GM19438 (cell line): Measurements from ENCODE around the gene SH3GL2.

ENCODE experiments used
- ATAC-seq: cut with Tn5 transposase; IDR thresholded peaks from one replicate; pipeline ENCODE4 v1.9.1; 2021; ENCODE audit warnings: low read depth; ENCODE audit not compliant: unreplicated experiment

The SH3GL2 gene

DNA sequence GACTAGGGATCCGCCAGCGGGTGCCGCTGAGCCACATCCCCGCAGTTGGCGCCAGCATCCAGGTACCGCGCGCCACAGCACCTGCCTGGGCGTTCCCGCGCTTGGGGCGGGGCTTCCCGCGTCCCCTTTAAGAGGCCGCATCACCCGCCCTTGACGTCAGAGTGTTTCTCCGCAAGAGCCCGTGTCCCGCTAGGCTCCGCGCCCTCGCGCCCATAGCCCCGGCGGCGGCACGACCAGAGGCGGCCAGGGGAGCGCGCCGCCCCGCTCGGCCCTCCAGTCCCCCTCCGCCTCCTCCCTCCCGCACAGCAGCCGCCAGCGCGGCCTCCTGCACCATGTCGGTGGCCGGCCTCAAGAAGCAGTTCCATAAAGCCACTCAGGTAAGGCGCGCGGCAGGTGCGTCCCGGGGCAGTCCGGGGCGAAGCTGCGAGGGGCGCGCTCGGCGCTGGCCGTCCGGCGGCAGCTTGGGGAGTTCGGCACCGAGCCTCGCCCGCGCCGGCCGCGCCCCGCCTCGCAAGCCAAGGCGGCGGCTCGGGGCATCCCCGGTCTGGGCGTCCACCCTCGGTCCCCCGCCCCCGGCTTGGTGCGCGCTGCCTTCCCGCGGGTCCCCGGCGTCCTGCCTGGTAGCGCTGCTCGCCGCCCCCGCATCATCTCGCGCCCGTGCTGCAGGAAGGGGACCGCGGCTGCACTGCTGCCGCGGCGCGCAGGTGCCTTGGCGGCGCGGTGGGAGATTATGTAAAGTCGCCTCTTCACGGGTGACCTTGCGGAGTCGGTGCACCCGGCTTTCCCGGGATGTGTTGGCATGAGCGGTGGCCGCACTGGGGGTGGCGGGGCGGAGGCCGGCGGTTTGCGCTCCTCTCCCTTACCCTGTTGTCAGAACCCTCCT lies at the start of gene SH3GL2:
TSS of gene SH3GL2 (plus strand) at position 156 of the 883 bp plus-strand sequence.
- peak; percentile 70 for ATAC-seq

- ATAC-seq, result peak; percentile 86
These were observed 47.1 kb upstream of the SH3GL2 start for GRCh38 chr9:17531642-17532254.

DNA sequence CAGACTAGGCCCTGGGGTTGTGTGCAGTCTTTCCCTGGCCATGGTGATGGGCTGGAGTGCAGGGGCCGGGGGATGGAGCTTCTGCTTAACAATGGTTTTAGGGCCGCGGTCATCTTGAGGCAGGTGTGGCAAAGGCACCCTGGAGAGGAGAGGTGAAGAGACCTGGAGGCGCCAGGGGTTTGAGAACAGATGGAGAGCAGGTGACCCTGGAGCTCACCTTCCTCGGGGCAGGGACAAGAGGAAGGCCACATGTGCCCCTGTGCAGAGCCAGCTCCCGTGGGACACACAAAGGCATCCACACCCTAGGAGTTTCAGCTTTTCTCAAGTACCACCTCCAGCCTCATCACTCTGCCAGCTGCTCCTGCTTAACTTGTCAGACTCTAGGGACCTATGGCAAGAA lies 46.4 kb upstream of the SH3GL2 start:
- ATAC-seq, result no peak

- no peak for ATAC-seq
These were observed 43.7 kb upstream of the SH3GL2 start for GRCh38 chr9:17535176-17535575.

- no peak for ATAC-seq
These were observed 42.8 kb upstream of the SH3GL2 start for GRCh38 chr9:17536027-17536426.

GRCh38 chr9:17551023-17551422 lies 27.8 kb upstream of the SH3GL2 start:
- ATAC-seq, result no peak

GRCh38 chr9:17555362-17556054 lies 23.4 kb upstream of the SH3GL2 start:
- no peak for ATAC-seq

GRCh38 chr9:17556255-17556654 lies 22.6 kb upstream of the SH3GL2 start:
- ATAC-seq, result no peak

- ATAC-seq, result no peak
These were observed 21.9 kb upstream of the SH3GL2 start for GRCh38 chr9:17556935-17557334.

DNA sequence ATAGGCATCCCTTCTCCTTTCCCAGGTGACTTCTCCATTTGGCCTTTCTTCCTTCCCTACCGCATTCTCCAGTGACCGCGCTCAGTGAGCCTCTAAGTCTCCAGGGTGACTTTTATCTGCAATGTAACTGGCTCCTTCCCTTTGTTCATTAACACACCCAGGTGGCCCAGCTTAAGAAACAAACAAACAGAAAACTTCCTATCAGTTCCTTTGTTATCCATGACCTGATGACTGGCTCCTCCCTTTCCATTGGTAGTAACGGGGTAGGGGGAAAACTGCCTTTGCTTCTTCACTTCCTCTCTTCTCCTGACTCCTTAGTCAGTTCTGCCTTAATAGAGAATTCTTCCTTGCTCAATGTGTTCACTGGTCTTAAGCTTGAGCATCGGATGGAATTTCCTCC lies 7.0 kb upstream of the SH3GL2 start:
- no peak for ATAC-seq

DNA sequence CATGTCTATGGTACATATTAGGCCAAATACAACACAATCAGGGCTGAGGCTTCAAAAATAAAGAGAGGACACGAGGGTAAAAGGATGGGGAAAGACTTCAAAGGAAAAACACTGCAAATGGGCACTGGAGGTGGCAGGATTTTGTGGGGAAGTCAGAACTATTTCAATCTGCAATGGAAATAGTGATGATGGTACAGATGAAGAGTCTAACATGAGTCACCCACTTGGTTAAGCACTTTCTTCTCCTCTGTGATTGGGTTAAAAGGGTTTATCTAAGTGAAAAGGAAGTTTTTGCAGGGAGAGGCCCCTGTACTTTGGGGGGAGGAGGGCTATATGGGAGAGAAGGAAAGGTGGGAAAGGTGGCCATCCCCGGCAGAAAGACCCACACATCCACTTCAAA lies 4.5 kb upstream of the SH3GL2 start:
- no peak for ATAC-seq

DNA sequence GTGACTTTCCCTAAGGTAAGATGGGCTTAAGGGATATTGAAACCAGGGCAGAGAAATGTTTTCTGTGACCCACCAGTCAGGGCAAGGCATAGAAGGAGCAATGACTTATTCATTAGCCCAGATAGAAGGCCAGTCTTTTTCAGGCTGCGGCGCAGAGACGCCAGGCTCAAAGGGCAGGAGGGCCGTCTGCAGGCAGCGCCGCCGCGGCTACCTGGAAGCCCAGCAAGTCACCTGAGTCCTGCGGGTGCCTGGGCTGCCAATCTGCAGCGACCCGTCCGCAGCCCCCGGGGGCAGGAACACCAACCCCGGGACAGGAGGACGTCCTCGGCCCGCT lies 322 bp upstream of the SH3GL2 start:
- ATAC-seq, result no peak

DNA sequence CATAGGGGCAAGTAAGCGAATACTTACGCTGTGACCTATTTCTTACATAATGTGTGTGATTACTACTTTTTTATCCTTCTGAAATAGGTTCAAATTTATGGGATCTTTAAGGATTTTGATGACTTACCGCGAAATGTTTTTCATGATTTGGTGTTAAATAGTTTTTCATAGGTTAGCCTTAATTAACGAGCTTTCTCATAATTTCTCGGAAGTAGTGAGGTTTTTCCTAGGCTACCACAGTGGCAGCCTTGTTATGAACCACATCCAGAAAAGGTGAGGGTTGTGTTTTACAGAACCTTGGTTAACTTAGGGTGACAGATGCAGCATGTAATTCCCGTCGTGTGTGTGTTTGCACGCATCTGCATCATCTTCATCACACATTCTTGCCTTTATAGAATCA lies 1.3 kb downstream of the SH3GL2 start:
- ATAC-seq, result no peak

DNA sequence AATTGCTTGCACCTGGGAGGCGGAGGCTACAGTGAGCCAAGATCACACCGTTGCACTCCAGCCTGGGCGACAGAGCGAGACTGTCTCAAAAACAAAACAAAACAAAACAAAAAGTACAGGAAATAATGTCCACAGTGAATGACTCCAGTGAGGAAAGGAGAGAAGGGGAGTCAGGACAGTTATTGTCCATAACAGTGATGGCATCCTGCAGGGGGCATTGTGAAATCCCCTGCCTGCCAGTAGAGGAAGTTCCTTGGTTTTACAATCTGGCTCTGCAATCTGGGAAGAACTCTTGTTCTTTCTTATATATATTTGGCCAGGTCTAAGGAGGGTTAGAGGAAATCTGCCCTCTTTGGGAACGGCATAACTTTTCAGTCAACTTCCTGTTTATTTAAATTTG lies 8.2 kb downstream of the SH3GL2 start:
- ATAC-seq, result no peak

- no peak for ATAC-seq
These were observed 9.5 kb downstream of the SH3GL2 start for GRCh38 chr9:17588395-17588794.

GRCh38 chr9:17588941-17589340 lies 10.1 kb downstream of the SH3GL2 start:
- no peak for ATAC-seq

GRCh38 chr9:17589771-17590170 lies 10.9 kb downstream of the SH3GL2 start:
- no peak for ATAC-seq

GRCh38 chr9:17594961-17595360 lies 16.1 kb downstream of the SH3GL2 start:
- ATAC-seq, result no peak

DNA sequence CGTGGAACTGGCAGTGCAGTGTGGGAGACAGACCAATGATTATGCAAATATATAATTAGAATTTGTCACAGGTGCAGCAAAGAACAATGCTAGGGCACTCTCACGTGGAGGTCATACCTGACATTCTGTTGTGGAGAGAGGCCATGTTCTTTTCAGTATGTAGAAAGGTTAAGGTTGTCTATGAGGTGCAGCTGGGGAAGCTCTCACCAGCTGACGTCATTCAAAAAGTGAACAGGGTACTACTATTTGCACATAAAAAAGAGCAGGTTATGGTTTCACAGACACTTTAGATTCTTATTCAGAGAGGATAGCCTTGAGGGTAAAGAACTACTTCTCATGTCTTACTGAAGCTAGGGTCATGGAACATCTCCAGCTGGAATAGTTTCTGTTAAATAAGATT lies 19.1 kb downstream of the SH3GL2 start:
- no peak for ATAC-seq

DNA sequence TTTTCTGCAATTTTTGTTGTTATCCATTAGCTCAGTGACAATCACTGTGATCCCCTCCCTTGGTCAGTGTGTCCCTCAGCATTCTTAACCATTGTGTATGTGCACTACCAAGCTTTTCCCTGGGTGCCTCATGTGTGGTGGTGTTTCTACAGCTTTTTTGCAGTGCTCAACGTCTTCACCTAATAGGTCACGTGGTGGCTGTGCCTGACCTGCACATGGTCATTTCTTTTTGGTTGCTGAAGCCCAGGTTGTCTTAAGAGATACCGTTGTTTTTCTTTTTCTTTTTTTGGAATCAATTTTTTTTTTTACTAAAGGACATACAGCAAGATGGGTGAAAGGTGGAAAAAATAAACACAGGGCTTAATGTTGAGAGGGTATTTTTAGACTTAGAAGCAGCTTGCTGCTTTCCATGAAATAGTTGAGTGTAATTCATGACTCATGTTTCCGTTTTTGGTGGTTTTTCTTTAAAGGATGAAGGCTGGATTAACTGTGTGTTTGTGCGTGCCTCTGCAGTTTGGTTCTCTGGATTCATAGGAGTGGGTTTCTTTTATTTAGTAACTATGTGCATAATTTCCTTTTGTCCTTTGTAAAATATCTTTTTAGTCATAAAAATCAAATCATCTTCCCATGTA lies 22.2 kb downstream of the SH3GL2 start:
- ATAC-seq, result no peak

- no peak for ATAC-seq
These were observed 25.7 kb downstream of the SH3GL2 start for GRCh38 chr9:17604556-17604955.
